ENCODE measurements around the gene LKAAEAR1. TPM values are rescaled to one million over a fixed set of nuclear protein-coding genes. Genes with fewer than 3 reads are reported as not detected.

Gene LKAAEAR1
- total and polyA plus RNA-seq, 2 experiments from 2014 or later: 1.8 TPM; not detected in 1

DNA sequence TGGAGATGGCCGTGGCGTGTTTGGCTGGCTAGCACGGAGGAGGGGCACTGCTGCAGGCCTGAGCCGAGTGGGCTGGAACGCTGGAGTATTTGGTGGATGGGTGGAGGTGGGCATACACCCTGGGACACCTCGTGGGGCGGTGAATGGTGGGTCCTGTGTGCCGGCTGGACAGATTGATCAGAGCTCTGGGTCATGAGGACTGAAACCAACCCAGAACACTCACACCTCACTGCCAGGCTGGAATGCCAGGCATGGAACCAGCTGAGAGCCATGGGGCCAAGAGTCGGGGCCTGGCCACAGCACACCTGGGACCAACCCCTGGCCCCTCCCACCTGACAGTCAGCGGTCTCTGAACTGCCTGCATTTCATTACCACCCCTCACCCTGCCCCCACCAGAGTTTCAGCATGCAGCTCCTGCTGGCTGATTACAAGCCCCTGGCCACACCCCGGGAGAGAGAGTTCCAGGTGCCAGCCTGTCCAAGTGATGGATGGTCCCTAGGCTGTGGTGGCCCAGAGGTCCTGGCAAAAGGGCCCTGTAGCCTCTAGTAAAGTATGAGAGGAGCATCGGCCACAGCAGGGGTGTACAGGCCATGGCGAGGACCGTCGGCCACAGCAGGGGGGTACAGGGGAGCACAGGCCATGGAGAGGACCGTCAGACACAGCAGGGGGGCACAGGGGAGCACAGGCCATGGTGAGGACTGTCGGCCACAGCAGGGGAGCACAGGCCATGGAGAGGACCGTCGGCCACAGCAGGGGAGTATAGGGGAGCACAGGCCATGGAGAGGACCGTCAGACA is 19.9 kb upstream of the LKAAEAR1 start:
- H3K9me3 Mint-ChIP-seq: peaks cover 5% of the 10 kb centered on the region; the same call in 2 of the 3 replicates
- H3F3A ChIP-seq (replicated peaks; ENCODE audit: low read depth): peaks cover 7% of the 10 kb centered on the region
- H3K36me3 Mint-ChIP-seq (ENCODE audit: low read depth): no peaks in the 10 kb centered on the region; the same call in 2 of the 3 replicates
- H3K36me3 ChIP-seq (ENCODE audit: insufficient read depth): no peaks in the 10 kb centered on the region
- no peaks in the 10 kb centered on the region for H4K20me1 ChIP-seq (replicated peaks; ENCODE audit: insufficient read depth)
- H3K27ac Mint-ChIP-seq: no peak overlapping the region
- H2AFZ ChIP-seq: no peak overlapping the region
- peak; percentile 19 for DNase-seq (ENCODE audit: low spot score)
- H3K9me2 ChIP-seq (ENCODE audit: insufficient read depth): no peaks in the 10 kb centered on the region
- H3K4me1 ChIP-seq (ENCODE audit: insufficient read depth): no peaks in the 10 kb centered on the region
- no peak overlapping the region for H3K27ac ChIP-seq (ENCODE audit: low read depth)
- H3K4me2 ChIP-seq: no peak overlapping the region
- peaks cover 17% of the 10 kb centered on the region for H3K27me3 ChIP-seq (ENCODE audit: insufficient read depth)
- TF ChIP-seq CREB1 (CRISPR knock-in tag; IDR thresholded peaks at IDR 0.05; ENCODE audit: low read depth) (no peak), ZNF114 (CRISPR knock-in tag; IDR thresholded peaks at IDR 0.05) (no peak)
- TF ChIP-seq, protein P1, sequence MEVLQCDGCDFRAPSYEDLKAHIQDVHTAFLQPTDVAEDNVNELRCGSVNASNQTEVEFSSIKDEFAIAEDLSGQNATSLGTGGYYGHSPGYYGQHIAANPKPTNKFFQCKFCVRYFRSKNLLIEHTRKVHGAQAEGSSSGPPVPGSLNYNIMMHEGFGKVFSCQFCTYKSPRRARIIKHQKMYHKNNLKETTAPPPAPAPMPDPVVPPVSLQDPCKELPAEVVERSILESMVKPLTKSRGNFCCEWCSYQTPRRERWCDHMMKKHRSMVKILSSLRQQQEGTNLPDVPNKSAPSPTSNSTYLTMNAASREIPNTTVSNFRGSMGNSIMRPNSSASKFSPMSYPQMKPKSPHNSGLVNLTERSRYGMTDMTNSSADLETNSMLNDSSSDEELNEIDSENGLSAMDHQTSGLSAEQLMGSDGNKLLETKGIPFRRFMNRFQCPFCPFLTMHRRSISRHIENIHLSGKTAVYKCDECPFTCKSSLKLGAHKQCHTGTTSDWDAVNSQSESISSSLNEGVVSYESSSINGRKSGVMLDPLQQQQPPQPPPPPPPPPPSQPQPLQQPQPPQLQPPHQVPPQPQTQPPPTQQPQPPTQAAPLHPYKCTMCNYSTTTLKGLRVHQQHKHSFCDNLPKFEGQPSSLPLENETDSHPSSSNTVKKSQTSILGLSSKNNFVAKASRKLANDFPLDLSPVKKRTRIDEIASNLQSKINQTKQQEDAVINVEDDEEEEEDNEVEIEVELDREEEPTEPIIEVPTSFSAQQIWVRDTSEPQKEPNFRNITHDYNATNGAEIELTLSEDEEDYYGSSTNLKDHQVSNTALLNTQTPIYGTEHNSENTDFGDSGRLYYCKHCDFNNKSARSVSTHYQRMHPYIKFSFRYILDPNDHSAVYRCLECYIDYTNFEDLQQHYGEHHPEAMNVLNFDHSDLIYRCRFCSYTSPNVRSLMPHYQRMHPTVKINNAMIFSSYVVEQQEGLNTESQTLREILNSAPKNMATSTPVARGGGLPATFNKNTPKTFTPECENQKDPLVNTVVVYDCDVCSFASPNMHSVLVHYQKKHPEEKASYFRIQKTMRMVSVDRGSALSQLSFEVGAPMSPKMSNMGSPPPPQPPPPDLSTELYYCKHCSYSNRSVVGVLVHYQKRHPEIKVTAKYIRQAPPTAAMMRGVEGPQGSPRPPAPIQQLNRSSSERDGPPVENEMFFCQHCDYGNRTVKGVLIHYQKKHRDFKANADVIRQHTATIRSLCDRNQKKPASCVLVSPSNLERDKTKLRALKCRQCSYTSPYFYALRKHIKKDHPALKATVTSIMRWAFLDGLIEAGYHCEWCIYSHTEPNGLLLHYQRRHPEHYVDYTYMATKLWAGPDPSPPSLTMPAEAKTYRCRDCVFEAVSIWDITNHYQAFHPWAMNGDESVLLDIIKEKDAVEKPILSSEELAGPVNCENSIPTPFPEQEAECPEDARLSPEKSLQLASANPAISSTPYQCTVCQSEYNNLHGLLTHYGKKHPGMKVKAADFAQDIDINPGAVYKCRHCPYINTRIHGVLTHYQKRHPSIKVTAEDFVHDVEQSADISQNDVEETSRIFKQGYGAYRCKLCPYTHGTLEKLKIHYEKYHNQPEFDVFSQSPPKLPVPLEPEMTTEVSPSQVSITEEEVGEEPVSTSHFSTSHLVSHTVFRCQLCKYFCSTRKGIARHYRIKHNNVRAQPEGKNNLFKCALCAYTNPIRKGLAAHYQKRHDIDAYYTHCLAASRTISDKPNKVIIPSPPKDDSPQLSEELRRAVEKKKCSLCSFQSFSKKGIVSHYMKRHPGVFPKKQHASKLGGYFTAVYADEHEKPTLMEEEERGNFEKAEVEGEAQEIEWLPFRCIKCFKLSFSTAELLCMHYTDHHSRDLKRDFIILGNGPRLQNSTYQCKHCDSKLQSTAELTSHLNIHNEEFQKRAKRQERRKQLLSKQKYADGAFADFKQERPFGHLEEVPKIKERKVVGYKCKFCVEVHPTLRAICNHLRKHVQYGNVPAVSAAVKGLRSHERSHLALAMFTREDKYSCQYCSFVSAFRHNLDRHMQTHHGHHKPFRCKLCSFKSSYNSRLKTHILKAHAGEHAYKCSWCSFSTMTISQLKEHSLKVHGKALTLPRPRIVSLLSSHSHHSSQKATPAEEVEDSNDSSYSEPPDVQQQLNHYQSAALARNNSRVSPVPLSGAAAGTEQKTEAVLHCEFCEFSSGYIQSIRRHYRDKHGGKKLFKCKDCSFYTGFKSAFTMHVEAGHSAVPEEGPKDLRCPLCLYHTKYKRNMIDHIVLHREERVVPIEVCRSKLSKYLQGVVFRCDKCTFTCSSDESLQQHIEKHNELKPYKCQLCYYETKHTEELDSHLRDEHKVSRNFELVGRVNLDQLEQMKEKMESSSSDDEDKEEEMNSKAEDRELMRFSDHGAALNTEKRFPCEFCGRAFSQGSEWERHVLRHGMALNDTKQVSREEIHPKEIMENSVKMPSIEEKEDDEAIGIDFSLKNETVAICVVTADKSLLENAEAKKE (CRISPR knock-in tag; IDR thresholded peaks at IDR 0.05): no peak
- H3K4me1 Mint-ChIP-seq: peaks cover 11% of the 10 kb centered on the region
- H3K4me3 Mint-ChIP-seq: peak overlapping the region; percentile 3; the same call in 1 of the 3 replicates
- H3K27me3 Mint-ChIP-seq (ENCODE audit: insufficient read depth, low read depth, poor library complexity): peaks cover 24% of the 10 kb centered on the region
- no peak overlapping the region for H3K4me3 ChIP-seq
- ATAC-seq: no peak
- H3K79me2 ChIP-seq (replicated peaks; ENCODE audit: insufficient read depth): no peaks in the 10 kb centered on the region
